GM10266 (cell line): ENCODE results near the gene WNT9B.

Experiments
- DNase-seq: peaks from one replicate; pipeline ENCODE4 v3.0.0; 2012; ENCODE audit errors: extremely low spot score
- CTCF ChIP-seq: IDR thresholded peaks from 2 replicates; pipeline ENCODE4 v1.5.1; 2012; ENCODE audit warnings: mild to moderate bottlenecking, low read depth; ENCODE audit not compliant: control insufficient read depth, insufficient read depth; ENCODE audit errors: missing control alignments

WNT9B gene

GRCh38 chr17:46869296-46869695 is 17.9 kb downstream of the WNT9B start:
- TF ChIP-seq CTCF, result no peak
- DNase-seq, result no peak

DNA sequence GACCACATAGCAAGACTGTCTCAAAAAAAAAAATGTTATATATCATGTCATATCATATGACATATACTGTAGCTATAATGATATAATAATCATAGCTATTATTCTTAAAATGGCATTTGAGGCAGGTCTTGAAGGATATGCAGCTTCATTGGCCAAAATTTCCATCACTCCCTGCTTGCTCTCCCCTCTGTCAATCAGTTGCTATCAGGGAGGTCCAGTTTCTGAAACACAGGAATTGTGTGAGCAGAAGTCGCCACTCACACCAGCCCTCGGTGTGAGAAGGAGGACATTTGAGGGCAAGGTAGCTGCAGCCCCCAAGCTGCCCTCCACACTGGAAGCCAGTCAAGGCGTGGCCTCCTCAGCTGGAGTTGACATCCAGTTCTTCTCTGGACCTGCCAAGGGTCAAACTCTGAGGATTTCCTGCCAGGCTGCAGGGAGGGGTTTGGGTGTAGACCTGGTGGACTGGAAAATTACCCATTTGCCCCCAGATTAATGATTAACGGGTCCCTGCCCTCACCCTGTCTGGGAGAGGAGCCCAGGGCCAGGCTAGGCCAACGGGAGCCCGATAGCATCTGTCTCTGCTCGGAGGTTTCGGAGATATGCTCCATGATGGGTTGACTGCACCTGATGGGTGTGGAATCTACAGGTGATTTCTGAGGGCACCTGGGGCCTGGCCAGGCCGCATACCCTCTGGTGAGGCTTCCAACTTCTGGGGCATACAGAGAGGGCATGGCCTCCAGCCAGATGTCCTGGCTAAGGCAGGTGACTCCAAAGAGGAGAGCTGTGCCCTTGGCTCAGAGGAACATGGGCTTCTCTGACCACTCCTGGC is 18.8 kb downstream of the WNT9B start:
- no peak for DNase-seq
- no peak for TF ChIP-seq CTCF

- DNase-seq, result no peak
- no peak for TF ChIP-seq CTCF
These were observed 21.0 kb downstream of the WNT9B start for GRCh38 chr17:46872421-46872820.

DNA sequence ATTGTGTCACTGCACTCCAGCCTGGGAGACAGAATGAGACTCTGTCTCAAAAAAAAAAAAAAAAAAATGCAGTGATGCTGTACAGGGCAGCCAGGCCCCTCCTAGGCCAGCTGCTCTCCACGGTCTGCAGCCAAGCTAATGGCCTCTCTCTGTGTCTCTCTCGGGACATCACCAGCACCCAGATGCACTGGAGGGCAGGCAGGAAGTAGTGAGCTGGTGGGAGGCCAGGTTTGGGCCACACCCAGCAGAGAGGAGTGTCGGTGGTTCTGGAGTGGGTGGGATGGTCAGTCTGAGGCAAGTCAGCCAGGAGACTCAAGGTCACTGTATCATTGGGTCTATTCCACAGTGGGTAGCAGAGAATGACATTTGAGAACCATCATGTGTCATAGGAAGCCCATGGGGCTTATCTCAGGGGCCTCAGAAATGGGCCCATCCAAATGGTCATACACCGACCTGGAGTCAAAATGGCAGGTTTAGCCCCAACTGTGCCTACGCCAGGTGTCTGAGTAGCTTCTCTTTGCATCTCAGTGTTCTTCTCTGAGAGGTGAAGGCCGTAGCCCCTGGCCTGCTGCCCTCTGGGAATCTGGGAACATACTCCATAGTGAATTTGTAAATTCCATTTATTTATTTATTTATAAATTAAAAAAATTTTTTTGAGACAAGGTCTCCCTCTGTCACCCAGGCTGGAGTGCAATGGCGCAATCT is 22.7 kb downstream of the WNT9B start:
- DNase-seq, result no peak

GRCh38 chr17:46874906-46875305 is 23.5 kb downstream of the WNT9B start:
- no peak for DNase-seq
- no peak for TF ChIP-seq CTCF

More for the DNA sequence above, 22.7 kb downstream of the WNT9B start:
- TF ChIP-seq CTCF, result no peak

DNA sequence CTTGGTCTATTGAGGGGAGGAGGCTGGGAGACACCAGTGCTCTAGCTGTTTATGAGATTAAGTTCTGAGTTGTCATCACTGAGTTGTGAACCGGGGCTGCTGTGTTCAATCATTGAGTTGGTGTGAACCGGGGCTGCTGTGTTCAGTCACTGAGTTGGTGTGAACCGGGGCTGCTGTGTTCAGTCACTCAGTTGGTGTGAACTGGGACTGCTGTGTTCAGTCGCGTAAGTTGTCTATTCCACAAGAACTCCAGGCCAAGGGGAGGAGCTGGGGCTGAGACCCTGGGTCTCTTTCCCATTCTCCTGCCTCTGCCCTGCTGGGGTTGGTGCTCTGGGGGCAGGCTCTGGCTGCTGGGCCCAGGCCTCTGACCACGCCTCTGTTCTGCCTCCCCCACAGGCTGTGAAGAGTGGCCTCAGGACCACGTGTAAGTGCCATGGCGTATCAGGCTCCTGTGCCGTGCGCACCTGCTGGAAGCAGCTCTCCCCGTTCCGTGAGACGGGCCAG is 24.5 kb downstream of the WNT9B start:
- DNase-seq, result no peak
- TF ChIP-seq CTCF, result no peak
